ENCODE measurements around the gene ERC1. TPM values are rescaled to one million over a fixed set of nuclear protein-coding genes. Genes with fewer than 3 reads are reported as not detected.

ERC1 gene
- total RNA-seq, 4 donors from 2014 or later: 23.5 to 74.8 (median 57.0) TPM

DNA sequence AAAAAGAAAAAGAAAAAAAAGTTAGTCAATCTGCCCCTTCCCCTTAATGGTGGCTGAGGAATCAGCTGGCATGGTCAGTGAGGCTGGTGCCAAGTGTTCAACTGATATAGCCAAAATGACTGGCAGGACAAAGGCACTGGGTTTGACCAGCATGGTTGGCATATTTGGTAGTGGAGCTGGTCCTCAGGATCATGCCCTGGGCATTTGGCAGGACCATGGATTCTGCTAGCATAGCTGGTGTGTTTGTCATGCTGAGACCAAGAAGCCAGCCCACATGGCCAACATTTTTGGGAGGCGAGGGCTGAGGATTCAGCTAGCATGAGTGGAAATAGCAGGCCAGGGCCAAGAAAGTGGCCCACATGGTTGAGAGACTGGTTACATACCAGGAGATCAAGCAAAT is 466.9 kb downstream of the ERC1 start:
- H3K4me3 ChIP-seq: no peak overlapping the region
- in situ Hi-C loops (cut with MboI; ENCODE audit: low pct_ligation_motif_present in 1 of 4, low pct_unique_long_range_greater_than_20kb in 1 of 4, low sequenced_read_pairs in 3 of 4) (no loop called here), intact Hi-C loops (cut with DNase I; ENCODE audit: low total_unique reads) (no loop called here)
- H3K9me3 ChIP-seq: no peaks in the 10 kb centered on the region
- no peaks in the 10 kb centered on the region for H3K36me3 ChIP-seq
- no peaks in the 10 kb centered on the region for H3K27me3 ChIP-seq
- DNase-seq: no peak
- 94 to 100% methylated on average over 1 of the region's 1 CpG for WGBS, 2 donors (ENCODE audit: low coverage in 1 of 2)
- no peak for TF ChIP-seq CTCF (IDR thresholded peaks at IDR 0.05)
- no peak for TF ChIP-seq POLR2AphosphoS5 (IDR thresholded peaks at IDR 0.05)
- TF ChIP-seq EP300 (IDR thresholded peaks at IDR 0.05; ENCODE audit: low read depth): no peak
- TF ChIP-seq POLR2A (IDR thresholded peaks at IDR 0.05): no peak
- no peaks in the 10 kb centered on the region for H3K4me1 ChIP-seq
- no peak overlapping the region for H3K27ac ChIP-seq

DNA sequence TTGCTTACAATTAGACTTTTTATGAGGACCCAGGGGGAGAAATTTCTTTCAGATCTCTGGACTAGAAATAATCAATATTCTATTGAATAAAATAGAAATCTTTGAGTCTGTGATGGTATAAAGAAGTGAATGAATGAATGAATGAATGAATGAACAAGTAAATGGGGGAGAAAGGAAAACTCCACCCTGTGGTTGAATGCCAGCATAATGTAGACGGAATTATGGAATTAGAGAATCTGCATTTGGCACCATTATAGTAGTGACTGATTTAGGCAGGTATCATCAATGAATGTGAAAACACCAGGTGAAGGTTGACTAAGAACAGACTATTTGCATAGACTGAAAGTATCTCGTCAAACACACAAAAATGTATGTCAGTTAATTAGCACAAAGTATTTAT is 468.3 kb downstream of the ERC1 start:
- 79 to 85% methylated on average over 2 of the region's 2 CpGs for whole genome bisulfite sequencing, 2 donors (ENCODE audit: low coverage in 1 of 2)
- no peak for TF ChIP-seq POLR2A (IDR thresholded peaks at IDR 0.05)
- no peak for TF ChIP-seq EP300 (IDR thresholded peaks at IDR 0.05; ENCODE audit: low read depth)
- no peak for TF ChIP-seq CTCF (IDR thresholded peaks at IDR 0.05)
- no peak for TF ChIP-seq POLR2AphosphoS5 (IDR thresholded peaks at IDR 0.05)
- H3K27me3 ChIP-seq: no peaks in the 10 kb centered on the region
- intact Hi-C loops (cut with DNase I; ENCODE audit: low total_unique reads): no loop called here
- no peaks in the 10 kb centered on the region for H3K9me3 ChIP-seq
- no peak overlapping the region for H3K4me3 ChIP-seq
- H3K27ac ChIP-seq: no peak overlapping the region
- H3K4me1 ChIP-seq: no peaks in the 10 kb centered on the region
- in situ Hi-C loops (cut with MboI; ENCODE audit: low pct_ligation_motif_present in 1 of 4, low pct_unique_long_range_greater_than_20kb in 1 of 4, low sequenced_read_pairs in 3 of 4): no loop called here
- no peak for DNase-seq
- no peaks in the 10 kb centered on the region for H3K36me3 ChIP-seq

DNA sequence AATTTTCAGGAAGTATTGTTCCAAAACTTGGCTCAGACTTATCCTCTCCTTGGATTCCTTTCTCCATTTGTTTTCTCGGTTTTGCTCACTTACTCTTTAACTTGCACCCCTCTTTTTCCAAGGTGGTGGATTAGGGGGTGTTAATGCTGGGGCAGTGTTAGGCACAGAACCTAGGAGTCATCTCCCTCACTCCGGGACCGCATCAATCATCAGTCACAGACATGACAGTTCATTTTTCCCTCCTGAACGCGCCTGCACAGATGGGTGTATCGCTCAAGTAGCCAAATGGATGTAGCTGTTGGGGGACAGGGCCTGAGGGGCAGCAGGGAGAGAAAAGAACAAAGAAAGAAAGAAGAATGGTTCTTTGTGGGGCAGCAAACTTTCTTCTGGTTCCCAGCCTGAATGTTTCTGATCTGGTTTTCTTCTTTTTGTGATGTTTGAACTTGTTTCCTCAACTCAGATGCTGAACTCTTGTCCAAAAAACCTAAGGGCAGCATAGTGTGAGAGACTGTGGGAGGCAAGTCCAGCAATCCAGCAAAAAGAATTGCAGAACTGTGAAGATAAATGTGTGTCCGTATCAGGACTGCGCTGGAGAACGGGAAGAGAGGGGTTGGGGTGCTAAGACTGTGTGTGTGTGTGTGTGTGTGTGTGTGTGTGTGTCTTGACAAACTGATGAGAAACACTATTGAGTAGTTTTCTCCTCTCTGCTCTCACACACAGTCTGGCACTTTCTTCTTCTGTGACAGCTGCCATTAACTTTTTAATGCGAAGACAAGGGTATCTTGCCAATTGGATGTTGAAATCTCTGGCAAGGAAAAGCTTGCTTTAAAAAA is 472.3 kb downstream of the ERC1 start:
- 72 to 94% methylated on average over 3 to 10 of the region's 10 CpGs for WGBS, 2 donors (ENCODE audit: low coverage in 1 of 2)
- H3K4me1 ChIP-seq: no peaks in the 10 kb centered on the region
- H3K9me3 ChIP-seq: no peaks in the 10 kb centered on the region
- H3K27ac ChIP-seq: no peak overlapping the region
- in situ Hi-C loops (cut with MboI; ENCODE audit: low pct_ligation_motif_present in 1 of 4, low pct_unique_long_range_greater_than_20kb in 1 of 4, low sequenced_read_pairs in 3 of 4): no loop called here
- H3K36me3 ChIP-seq: no peaks in the 10 kb centered on the region
- H3K27me3 ChIP-seq: no peaks in the 10 kb centered on the region
- H3K4me3 ChIP-seq: no peak overlapping the region
- no peak for DNase-seq
- intact Hi-C loops (cut with DNase I; ENCODE audit: low total_unique reads): no loop called here
- TF ChIP-seq CTCF (IDR thresholded peaks at IDR 0.05) (no peak), EP300 (IDR thresholded peaks at IDR 0.05; ENCODE audit: low read depth) (no peak), POLR2A (IDR thresholded peaks at IDR 0.05) (no peak), POLR2AphosphoS5 (IDR thresholded peaks at IDR 0.05) (no peak)

GRCh38 chr12:1464925-1465324 is 473.9 kb downstream of the ERC1 start:
- Histone ChIP-seq H3K4me3 (no peak overlapping the region), H3K4me1 (no peaks in the 10 kb centered on the region), H3K36me3 (no peaks in the 10 kb centered on the region), H3K27me3 (no peaks in the 10 kb centered on the region), H3K9me3 (no peaks in the 10 kb centered on the region), H3K27ac (no peak overlapping the region)
- in situ Hi-C loops (cut with MboI; ENCODE audit: low pct_ligation_motif_present in 1 of 4, low pct_unique_long_range_greater_than_20kb in 1 of 4, low sequenced_read_pairs in 3 of 4) (no loop called here), intact Hi-C loops (cut with DNase I; ENCODE audit: low total_unique reads) (no loop called here)
- WGBS, 2 donors (ENCODE audit: low coverage in 1 of 2): 95 to 98% methylated on average over 6 of the region's 6 CpGs
- DNase-seq: no peak
- TF ChIP-seq POLR2AphosphoS5 (IDR thresholded peaks at IDR 0.05): no peak
- no peak for TF ChIP-seq EP300 (IDR thresholded peaks at IDR 0.05; ENCODE audit: low read depth)
- TF ChIP-seq CTCF (IDR thresholded peaks at IDR 0.05): no peak
- TF ChIP-seq POLR2A (IDR thresholded peaks at IDR 0.05): no peak
